HG03139 (cell line): ENCODE measurements around the gene PIGO.

ENCODE experiments used
- ATAC-seq: cut with Tn5 transposase; IDR thresholded peaks from one replicate; pipeline ENCODE4 v1.9.1; 2021; ENCODE audit not compliant: unreplicated experiment

The PIGO gene

GRCh38 chr9:35072461-35073278 lies 23.7 kb downstream of the PIGO start, which contains the start of gene VCP:
Gene VCP (minus strand): TSS chr9:35072625. CDS start chr9:35072353, 272 bp downstream.
- ATAC-seq, result peak; percentile 83

- peak; percentile 53 for ATAC-seq
Measured at GRCh38 chr9:35071814-35072460, 24.5 kb downstream of the PIGO start.

- no peak for ATAC-seq
Measured at GRCh38 chr9:35070823-35071813, 25.3 kb downstream of the PIGO start.

GRCh38 chr9:35069020-35069419 lies 27.4 kb downstream of the PIGO start:
- no peak for ATAC-seq

- no peak for ATAC-seq
Measured at GRCh38 chr9:35067056-35067455, 29.3 kb downstream of the PIGO start.

- ATAC-seq, result no peak
Measured at GRCh38 chr9:35060548-35061207, 35.7 kb downstream of the PIGO start.

GRCh38 chr9:35059438-35059837 lies 37.0 kb downstream of the PIGO start:
- no peak for ATAC-seq

GRCh38 chr9:35057271-35057620 lies 39.1 kb downstream of the PIGO start:
- ATAC-seq, result no peak

- no peak for ATAC-seq
Measured at GRCh38 chr9:35056571-35057270, 39.7 kb downstream of the PIGO start.

- no peak for ATAC-seq
Measured at GRCh38 chr9:35054871-35055644, 41.3 kb downstream of the PIGO start.

- no peak for ATAC-seq
Measured at GRCh38 chr9:35054185-35054835, 42.1 kb downstream of the PIGO start.

GRCh38 chr9:35051069-35051967 lies 45.1 kb downstream of the PIGO start:
- ATAC-seq, result no peak

GRCh38 chr9:35048511-35048910 lies 47.9 kb downstream of the PIGO start:
- ATAC-seq, result no peak

GRCh38 chr9:35044071-35044470 lies 52.3 kb downstream of the PIGO start:
- ATAC-seq, result no peak

- ATAC-seq, result no peak
Measured at GRCh38 chr9:35042891-35043545, 53.4 kb downstream of the PIGO start.

- ATAC-seq, result no peak
Measured at GRCh38 chr9:35042081-35042604, 54.2 kb downstream of the PIGO start.
